ENCODE results near the gene RIC3.

GRCh38 chr11:8192016-8192895 lies 23.4 kb upstream of the RIC3 start:
- TF ChIP-seq CREB1 (IDR thresholded peaks at IDR 0.05; ENCODE audit: low read depth) = no peak
- no peak for TF ChIP-seq MAX (IDR thresholded peaks at IDR 0.05)
- no peak for TF ChIP-seq EP300 (IDR thresholded peaks at IDR 0.05; ENCODE audit: borderline replicate concordance)
- TF ChIP-seq RAD21 (IDR thresholded peaks at IDR 0.05; ENCODE audit: low read depth) = peak; percentile 79
- TF ChIP-seq TCF12 (IDR thresholded peaks at IDR 0.05; ENCODE audit: low read depth) = no peak

All from Ishikawa (cell line).